Activated CD4-positive, alpha-beta T cell treated with anti-CD3 and anti-CD28 coated beads, Interleukin-2, amount 50 U/mL, for 4 hours (primary cell): ENCODE results near the gene PHC2.

Source experiments
- DNase-seq, 2 experiments: peaks; one replicate each; pipeline ENCODE4 v3.0.0-alpha.2; 2020

PHC2 gene

GRCh38 chr1:33286451-33287185 lies 144.3 kb downstream of the PHC2 start:
- no peak for DNase-seq

- DNase-seq, result no peak
Measured at GRCh38 chr1:33284049-33284448, 146.8 kb downstream of the PHC2 start.

- DNase-seq, result no peak
Measured at GRCh38 chr1:33282791-33283190, 148.1 kb downstream of the PHC2 start.

GRCh38 chr1:33281554-33282303 lies 149.2 kb downstream of the PHC2 start:
- no peak for DNase-seq

GRCh38 chr1:33280091-33280661 lies 150.7 kb downstream of the PHC2 start:
- DNase-seq, result no peak

GRCh38 chr1:33277488-33278084 lies 153.3 kb downstream of the PHC2 start:
- DNase-seq, result no peak

- DNase-seq, result no peak
Measured at GRCh38 chr1:33276573-33277298, 154.2 kb downstream of the PHC2 start.

GRCh38 chr1:33275706-33276572 lies 155.0 kb downstream of the PHC2 start:
- DNase-seq, result no peak

GRCh38 chr1:33275195-33275594 lies 155.7 kb downstream of the PHC2 start:
- no peak for DNase-seq

- no peak for DNase-seq
Measured at GRCh38 chr1:33274446-33274845, 156.4 kb downstream of the PHC2 start.

- DNase-seq, result no peak
Measured at GRCh38 chr1:33273961-33274371, 156.9 kb downstream of the PHC2 start.
